HepG2 (cell line): Measurements from ENCODE around the gene DNAJC4. TPM values are rescaled to one million over a fixed set of nuclear protein-coding genes. Genes with fewer than 3 reads are reported as not detected.

Source experiments
- ATAC-seq: fragments of 200-7000 bp; cut with Tn5 transposase; 3 replicates; pipeline ENCODE4 v1.9.1; 2020; ENCODE audit warnings: mild to moderate bottlenecking, moderate library complexity
- BruUV-seq: library from RNA; stranded (reverse); fragments of 400-500 nt; replicated peaks from 2 replicates; lab custom pipeline; 2021; lab: Mats Ljungman, UMichigan
- CTCF ChIA-PET: fragments of 300-600 bp; formaldehyde crosslinking; extraction: SDS; loops from one replicate; lab custom pipeline; 2021; ENCODE audit warnings: low total read pairs, inconsistent platforms, low intra/inter-chr PET ratio; lab: Yijun Ruan, JAX
- POLR2A ChIA-PET: fragments of 350-600 bp; sonication (Branson Sonifier 250); formaldehyde crosslinking; loops from one replicate; lab custom pipeline; 2020; ENCODE audit warnings: antibody characterized with exemption, inconsistent platforms; lab: Yijun Ruan, JAX
- DNase-seq: peaks from one replicate; pipeline ENCODE4 v3.0.0-alpha.2; 2015; ENCODE audit warnings: low spot score
- FAIRE-seq: peaks from 3 replicates; lab custom pipeline; 2011; peaks lifted over from hg19 to GRCh38; lab: Jason Lieb, UNC
- H2AFZ ChIP-seq: one replicate; pipeline ENCODE4 v1.6.1; 2011; ENCODE audit warnings: low read length, inconsistent platforms
- H3K27ac ChIP-seq: fragments of 300-600 bp; 3 replicates; pipeline ENCODE4 v1.8.0; 2011; ENCODE audit warnings: mixed run types, mild to moderate bottlenecking, mixed read lengths, low read length, inconsistent platforms; ENCODE audit not compliant: insufficient read depth; ENCODE audit errors: extremely low read length
- H3K27me3 ChIP-seq, 2 experiments: fragments of 200-600 bp in 1 of 2; 2 replicates in 1 of 2; 3 replicates in 1 of 2; pipeline versions ENCODE4 v1.6.0 to v1.8.0; 2011; ENCODE audit warnings: low read length in 2 of 2, mild to moderate bottlenecking in 2 of 2, moderate library complexity in 2 of 2, inconsistent platforms in 1 of 2; ENCODE audit not compliant: insufficient read depth in 2 of 2, control insufficient read depth in 1 of 2
- H3K36me3 ChIP-seq, 2 experiments: fragments of 200-600 bp in 1 of 2; replicated peaks in 1 of 2; 2 replicates in 1 of 2; 3 replicates in 1 of 2; pipeline versions ENCODE4 v1.5.1 to v1.8.0; 2011; ENCODE audit warnings: low read length in 2 of 2, inconsistent platforms in 1 of 2; ENCODE audit not compliant: insufficient read depth in 2 of 2, control insufficient read depth in 1 of 2
- H3K4me1 ChIP-seq: 2 replicates; pipeline ENCODE4 v1.5.1; 2012; ENCODE audit warnings: low read length, inconsistent platforms; ENCODE audit not compliant: insufficient read depth
- H3K4me2 ChIP-seq: 2 replicates; pipeline ENCODE4 v1.6.0; 2011; ENCODE audit warnings: low read depth, low read length, inconsistent platforms
- H3K4me3 ChIP-seq, 3 experiments: fragments of 200-600 bp in 1 of 3; sonication (generic), shearing (Covaris generic) in 1 of 3; replicated peaks in 1 of 3; 2 replicates each; pipeline ENCODE4 v1.5.1; 2011 to 2016; ENCODE audit warnings: low read length in 3 of 3, inconsistent platforms in 2 of 3, low read depth in 2 of 3, mild to moderate bottlenecking in 2 of 3, control low read depth in 1 of 3, mixed read lengths in 1 of 3; ENCODE audit not compliant: insufficient read depth in 1 of 3
- H3K79me2 ChIP-seq: one replicate; pipeline ENCODE4 v1.6.1; 2011; ENCODE audit warnings: low read length, inconsistent platforms; ENCODE audit not compliant: insufficient read depth
- H3K9ac ChIP-seq: 2 replicates; pipeline ENCODE4 v1.6.0; 2011; ENCODE audit warnings: mild to moderate bottlenecking, low read depth, low read length, inconsistent platforms; ENCODE audit not compliant: insufficient read depth
- H3K9me3 ChIP-seq: 2 replicates; pipeline ENCODE4 v1.5.1; 2012; ENCODE audit warnings: mild to moderate bottlenecking, low read length
- H4K20me1 ChIP-seq: 2 replicates; pipeline ENCODE4 v1.6.0; 2011; ENCODE audit warnings: inconsistent platforms, mild to moderate bottlenecking, low read length, moderate library complexity; ENCODE audit not compliant: insufficient read depth
- CSRNP1 ChIP-seq: sonication (generic); formaldehyde crosslinking; IDR thresholded peaks from 2 replicates; pipeline ENCODE4 v1.8.1; 2023; ENCODE audit warnings: mild to moderate bottlenecking, missing genetic modification reagents
- HNRNPUL1 ChIP-seq: fragments of 200-400 bp; formaldehyde crosslinking; IDR thresholded peaks from 2 replicates; pipeline ENCODE4 v1.6.1; 2017; ENCODE audit warnings: low read depth, mild to moderate bottlenecking, low read length, moderate library complexity
- MTA3 ChIP-seq: sonication (generic); formaldehyde crosslinking; IDR thresholded peaks from 2 replicates; pipeline ENCODE4 v1.4.0; 2020; ENCODE audit warnings: missing genetic modification reagents
- POLR2G ChIP-seq: fragments of 200-400 bp; formaldehyde crosslinking; IDR thresholded peaks from 2 replicates; pipeline ENCODE4 v1.6.1; 2018; ENCODE audit warnings: mild to moderate bottlenecking, low read depth, low read length, moderate library complexity
- WGBS: methylation state at CpG from one replicate; pipeline ENCODE4 v1.1.6; 2017; ENCODE audit warnings: low lambda C conversion rate; 5-methylcytosine and 5-hydroxymethylcytosine counted together
- in situ Hi-C: cut with HindIII; loops from 2 replicates; pipeline ENCODE4 v1.10.0; 2017; ENCODE audit warnings: low pct_unique_long_range_greater_than_20kb; ENCODE audit not compliant: extremely low pct_ligation_motif_present
- intact Hi-C: fragments of 100-400 bp; cut with micrococcal nuclease; formaldehyde crosslinking; loops from one replicate; pipeline ENCODE4 v1.10.0; 2022; ENCODE audit not compliant: unreplicated experiment
- polyA plus RNA-seq, 8 experiments: library from polyadenylated mRNA; depleted of rRNA in 3 of 8; stranded (reverse) in 7 of 8; unstranded in 1 of 8; fragments of >200 nt; fragmentation: Illumina TruSeq in 4 of 8; extraction: Trizol in 4 of 8; gene quantifications; 2 replicates each; pipeline versions ENCODE4 v1.2.1 to v1.2.3, GENCODE V29; 2011 to 2016; ENCODE audit warnings: low read depth in 4 of 8, missing spikeins in 1 of 8, mixed read lengths in 1 of 8; ENCODE audit not compliant: insufficient read depth in 1 of 8
- total RNA-seq, 5 experiments: library from RNA; depleted of rRNA; stranded (reverse); fragments of >200 nt; fragmentation: Illumina TruSeq; extraction: Trizol; gene quantifications; 2 replicates each; pipeline ENCODE4 v1.2.3, GENCODE V29; 2016; ENCODE audit warnings: low read depth in 1 of 5

DNAJC4 gene
- total and polyA plus RNA-seq, 2 of the 13 experiments (the other 11 are each of a cell fraction or from before 2014, with no cell fraction given): 10.3 to 60.8 TPM

GRCh38 chr11:64263021-64263946, 32.9 kb downstream of the DNAJC4 start:
- Histone ChIP-seq H2AFZ (no peak overlapping the region), H3K4me3 (no peak overlapping the region), H3K36me3 (peaks cover 8 to 35% of the 10 kb centered on the region in 2 experiments; a peak in 4 of 5 replicates), H3K27ac (no peak overlapping the region), H3K9me3 (no peaks in the 10 kb centered on the region), H4K20me1 (no peaks in the 10 kb centered on the region), H3K27me3 (no peaks in the 10 kb centered on the region), H3K9ac (no peak overlapping the region), H3K4me2 (no peak overlapping the region), H3K79me2 (no peaks in the 10 kb centered on the region), H3K4me1 (peaks cover 8% of the 10 kb centered on the region)
- DNase-seq: no peak
- in situ Hi-C loops (no loop called here), intact Hi-C loops (no loop called here)
- BruUV-seq: no TSS peak
- no peak for ATAC-seq
- ChIA-PET CTCF (no interaction called here), POLR2A (no interaction called here)
- no peak for FAIRE-seq
- 86% methylated on average over 2 of the region's 29 CpGs for WGBS
- TF ChIP-seq HNRNPUL1 (no peak), POLR2G (no peak), CSRNP1 (no peak)

- Histone ChIP-seq H3K27ac (no peak overlapping the region), H3K4me1 (peaks cover 14% of the 10 kb centered on the region), H3K9ac (no peak overlapping the region), H3K9me3 (no peaks in the 10 kb centered on the region), H3K79me2 (peaks cover 4% of the 10 kb centered on the region), H3K36me3 (peaks cover 6 to 30% of the 10 kb centered on the region in 2 experiments; a peak in 4 of 5 replicates), H3K4me2 (no peak overlapping the region), H3K27me3 (no peaks in the 10 kb centered on the region), H2AFZ (no peak overlapping the region), H4K20me1 (no peaks in the 10 kb centered on the region), H3K4me3 (no peak overlapping the region)
- in situ Hi-C loops: no loop called here
- no peak for TF ChIP-seq MTA3 (CRISPR knock-in tag)
- ChIA-PET POLR2A (interaction anchor here (1.4 kb wide), 1 partner anchor 12 kb away, joined by 7 read pairs; no protein-coding TSS in a partner anchor), CTCF (no interaction called here)
- intact Hi-C loops: no loop called here
- no peak for FAIRE-seq
- BruUV-seq: no TSS peak
- ATAC-seq: no peak
- no peak for DNase-seq
- WGBS: 100% methylated on average over 3 of the region's 8 CpGs
Observed at GRCh38 chr11:64263947-64264317, 33.6 kb downstream of the DNAJC4 start.
